Endothelial cell of umbilical vein (primary cell): ENCODE results near the gene UBE2C. TPM values are rescaled to one million over a fixed set of nuclear protein-coding genes. Genes with fewer than 3 reads are reported as not detected.

Experiments
- BruUV-seq: library from RNA; stranded (reverse); fragments of 400-500 nt; replicated peaks from 2 replicates; lab custom pipeline; 2021; lab: Mats Ljungman, UMichigan
- CTCF ChIA-PET: fragments of 300-600, 350-600 bp; sonication (Branson Sonifier 250); formaldehyde crosslinking; loops from one replicate; lab custom pipeline; 2021; ENCODE audit warnings: antibody characterized with exemption, inconsistent platforms; lab: Charles Lee
- POLR2A ChIA-PET: fragments of 300-600, 350-600 bp; sonication (Branson Sonifier 250); formaldehyde crosslinking; loops from one replicate; lab custom pipeline; 2021; ENCODE audit warnings: antibody characterized with exemption, inconsistent platforms; lab: Charles Lee
- DNase-seq: peaks from one replicate; pipeline ENCODE4 v3.0.0-alpha.2; 2011; ENCODE audit warnings: low read depth, low spot score
- FAIRE-seq: peaks from 2 replicates; lab custom pipeline; 2011; peaks lifted over from hg19 to GRCh38; lab: Jason Lieb, UNC
- H2AFZ ChIP-seq: 2 replicates; pipeline ENCODE4 v1.6.0; 2012; ENCODE audit warnings: low read depth, low read length, control low read depth, inconsistent platforms
- H3K27ac ChIP-seq: 2 replicates; pipeline ENCODE4 v1.5.1; 2011; ENCODE audit warnings: low read depth, mild to moderate bottlenecking, control low read depth, low read length, moderate library complexity; ENCODE audit not compliant: insufficient read depth
- H3K27me3 ChIP-seq, 2 experiments: 2 replicates each; pipeline versions ENCODE4 v1.6.0 to v1.6.1; 2011; ENCODE audit warnings: low read length in 2 of 2, mixed read lengths in 1 of 2; ENCODE audit not compliant: control insufficient read depth in 2 of 2, insufficient read depth in 2 of 2
- H3K36me3 ChIP-seq, 2 experiments: 2 replicates in 1 of 2; 3 replicates in 1 of 2; pipeline ENCODE4 v1.5.1; 2011; ENCODE audit warnings: low read length in 2 of 2, mild to moderate bottlenecking in 1 of 2, moderate library complexity in 1 of 2; ENCODE audit not compliant: control insufficient read depth in 2 of 2, insufficient read depth in 2 of 2; ENCODE audit errors: extremely low read depth in 1 of 2
- H3K4me1 ChIP-seq: 3 replicates; pipeline ENCODE4 v1.5.1; 2011; ENCODE audit warnings: mild to moderate bottlenecking, low read length; ENCODE audit not compliant: control insufficient read depth, insufficient read depth; ENCODE audit errors: extremely low read depth
- H3K4me2 ChIP-seq: 2 replicates; pipeline ENCODE4 v1.6.1; 2011; ENCODE audit warnings: low read length, control low read depth, mixed read lengths; ENCODE audit not compliant: insufficient read depth
- H3K4me3 ChIP-seq, 3 experiments: fragments of 200-600 bp in 1 of 3; sonication (generic), shearing (Covaris generic) in 1 of 3; replicated peaks in 1 of 3; 2 replicates each; pipeline ENCODE4 v1.5.1; 2011 to 2016; ENCODE audit warnings: control low read depth in 3 of 3, low read length in 3 of 3, mild to moderate bottlenecking in 2 of 3, inconsistent platforms in 1 of 3, low read depth in 1 of 3, moderate library complexity in 1 of 3; ENCODE audit not compliant: insufficient read depth in 1 of 3
- H3K79me2 ChIP-seq: 2 replicates; pipeline ENCODE4 v1.6.0; 2012; ENCODE audit warnings: low read length, inconsistent platforms; ENCODE audit not compliant: control insufficient read depth, insufficient read depth
- H3K9ac ChIP-seq: replicated peaks from 2 replicates; pipeline ENCODE3; 2011; ENCODE audit warnings: low read length, control low read depth; ENCODE audit not compliant: insufficient read depth; ENCODE audit errors: extremely low read depth
- H3K9me1 ChIP-seq: replicated peaks from 3 replicates; pipeline ENCODE4 v1.6.0; 2011; ENCODE audit warnings: mild to moderate bottlenecking, low read length; ENCODE audit not compliant: control insufficient read depth, insufficient read depth; ENCODE audit errors: extremely low read depth
- H3K9me3 ChIP-seq: replicated peaks from 2 replicates; pipeline ENCODE4 v1.5.1; 2012; ENCODE audit warnings: low read length, inconsistent platforms; ENCODE audit not compliant: control insufficient read depth, insufficient read depth
- H4K20me1 ChIP-seq: replicated peaks from 2 replicates; pipeline ENCODE3; 2011; ENCODE audit warnings: mild to moderate bottlenecking, low read length; ENCODE audit not compliant: control insufficient read depth, insufficient read depth; ENCODE audit errors: extremely low read depth
- CTCF ChIP-seq, 2 donors: IDR thresholded peaks; 1 replicate in 1 of 2; 2 replicates in 1 of 2; pipeline ENCODE4 v1.5.1; 2011; ENCODE audit warnings: low read length in 2 of 2, mild to moderate bottlenecking in 2 of 2, moderate library complexity in 2 of 2, control low read depth in 1 of 2, inconsistent platforms in 1 of 2, low read depth in 1 of 2; ENCODE audit not compliant: insufficient read depth in 1 of 2; ENCODE audit errors: extremely low read depth in 1 of 2
- EZH2 ChIP-seq: IDR thresholded peaks from 2 replicates; pipeline ENCODE4 v1.6.1; 2012; ENCODE audit warnings: borderline replicate concordance, low read depth, mild to moderate bottlenecking, moderate library complexity, low read length, inconsistent platforms; ENCODE audit not compliant: severe bottlenecking
- FOS ChIP-seq: IDR thresholded peaks from 2 replicates; pipeline ENCODE4 v1.6.1; 2011; ENCODE audit warnings: mild to moderate bottlenecking, low read length, moderate library complexity, borderline replicate concordance; ENCODE audit not compliant: insufficient read depth
- GATA2 ChIP-seq: IDR thresholded peaks from 2 replicates; pipeline ENCODE4 v1.7.0; 2011; ENCODE audit warnings: low read depth, mild to moderate bottlenecking, moderate library complexity, mixed read lengths, low read length; ENCODE audit not compliant: insufficient read length, insufficient read depth
- JUN ChIP-seq: IDR thresholded peaks from 2 replicates; pipeline ENCODE4 v1.6.1; 2011; ENCODE audit warnings: borderline replicate concordance, low read depth; ENCODE audit not compliant: insufficient read length, insufficient read depth
- MAX ChIP-seq: IDR thresholded peaks from 2 replicates; pipeline ENCODE4 v1.6.1; 2011; ENCODE audit not compliant: insufficient read depth, insufficient read length
- MYC ChIP-seq: IDR thresholded peaks from one replicate; pipeline ENCODE4 v1.6.1; 2011; ENCODE audit warnings: mild to moderate bottlenecking, low read depth, low read length
- POLR2A ChIP-seq: IDR thresholded peaks from 2 replicates; pipeline ENCODE4 v1.6.1; 2012; ENCODE audit warnings: low read depth, mild to moderate bottlenecking, control low read depth, low read length
- POLR2AphosphoS5 ChIP-seq: IDR thresholded peaks from 2 replicates; pipeline ENCODE4 v1.6.1; 2012; ENCODE audit warnings: low read depth, mild to moderate bottlenecking, control low read depth, low read length, moderate library complexity; ENCODE audit not compliant: insufficient read depth
- dilution Hi-C: fragments of 300-500 bp; cut with MboI; formaldehyde crosslinking; loops from one replicate; pipeline ENCODE4 v1.15.0; 2019; ENCODE audit warnings: low sequenced_read_pairs; ENCODE audit not compliant: extremely low pct_ligation_motif_present
- intact Hi-C: fragments of 100-400 bp; cut with micrococcal nuclease; formaldehyde crosslinking; loops from one replicate; pipeline ENCODE4 v1.10.0; 2022
- polyA plus RNA-seq, 4 experiments: library from polyadenylated mRNA; depleted of rRNA in 3 of 4; stranded (reverse) in 3 of 4; unstranded in 1 of 4; fragments of >200 nt; gene quantifications; 2 replicates each; pipeline versions ENCODE4 v1.2.1 to v1.2.3, GENCODE V29; 2011 to 2012; ENCODE audit warnings: missing spikeins in 1 of 4
- total RNA-seq: library from RNA; stranded (reverse); gene quantifications from 2 replicates; pipeline ENCODE4 v1.2.3, GENCODE V29; 2021

The UBE2C gene
- total and polyA plus RNA-seq, 2 donors (not counting 3 experiments of a cell fraction or from before 2014, with no cell fraction given) = 129 to 130 TPM

GRCh38 chr20:45827712-45828111 is 15.3 kb downstream of the UBE2C start:
- ChIA-PET CTCF (interaction anchor here (1.0 kb wide), 1 partner anchor 143 kb away, joined by 3 read pairs; no protein-coding TSS in a partner anchor), POLR2A (no interaction called here)
- Histone ChIP-seq H3K9me3 (no peaks in the 10 kb centered on the region), H3K36me3 (no peaks in the 10 kb centered on the region), H3K4me1 (peaks cover 4% of the 10 kb centered on the region), H3K4me2 (no peak overlapping the region), H3K9me1 (no peaks in the 10 kb centered on the region), H3K27ac (no peak overlapping the region), H3K4me3 (no peak overlapping the region), H4K20me1 (no peaks in the 10 kb centered on the region), H3K79me2 (no peaks in the 10 kb centered on the region), H2AFZ (no peak overlapping the region), H3K9ac (no peak overlapping the region), H3K27me3 (peaks cover 6 to 11% of the 10 kb centered on the region in 2 experiments)
- dilution Hi-C loops = no loop called here
- FAIRE-seq = no peak
- BruUV-seq = no TSS peak
- intact Hi-C loops = no loop called here
- no peak for TF ChIP-seq CTCF (IDR thresholded peaks at IDR 0.05; ENCODE audit: extremely low read depth in 1 of 2, insufficient read depth in 1 of 2, low read depth in 1 of 2, low read length in 2 of 2)
- TF ChIP-seq JUN = no peak
- TF ChIP-seq MAX = no peak
- TF ChIP-seq GATA2 = no peak
- no peak for TF ChIP-seq FOS
- no peak for TF ChIP-seq POLR2A
- TF ChIP-seq EZH2 = no peak
- TF ChIP-seq MYC = no peak
- no peak for TF ChIP-seq POLR2AphosphoS5
- no peak for DNase-seq
